Right renal pelvis (tissue), 4 donors: ENCODE data around the gene NTNG1. TPM values are rescaled to one million over a fixed set of nuclear protein-coding genes. Genes with fewer than 3 reads are reported as not detected.
A peak's percentile ranks its signal among the peaks of the same experiment; 100 is the strongest.

Source experiments
- DNase-seq, 4 donors: peaks; one replicate each; pipeline ENCODE4 v3.0.0-alpha.2; 2013; ENCODE audit warnings: low read depth in 4 of 4, low spot score in 3 of 4, missing footprints in 1 of 4
- polyA plus RNA-seq, 4 donors: library from polyadenylated mRNA; unstranded; fragments of 120-200 nt; gene quantifications; one replicate each; pipeline ENCODE4 v1.2.1, GENCODE V29; 2013; ENCODE audit not compliant: insufficient read length in 4 of 4

The NTNG1 gene
- polyA plus RNA-seq, 4 donors = 31.0 to 45.1 (median 36.1) TPM

DNA sequence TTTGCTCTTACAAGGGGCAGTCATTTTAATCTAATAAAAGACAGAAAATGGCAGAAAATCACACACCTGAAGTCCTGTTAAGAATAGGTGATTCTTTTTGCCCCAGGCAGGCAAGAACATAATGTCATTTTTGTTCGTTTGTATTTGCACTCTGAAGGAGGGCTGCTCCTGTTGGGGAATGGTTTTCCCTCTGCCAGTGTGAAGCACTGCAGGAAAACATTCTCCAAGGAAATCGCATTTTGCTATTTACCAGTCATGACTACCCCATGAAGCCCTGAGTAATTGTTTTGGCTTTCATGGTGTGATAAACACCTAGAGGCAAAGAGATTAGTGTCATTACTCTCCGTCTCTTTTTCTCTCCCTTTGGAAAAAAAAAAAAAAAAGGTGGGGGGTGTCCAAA is 345.5 kb downstream of the NTNG1 start:
- DNase-seq = no peak

- DNase-seq = no peak
Measured at GRCh38 chr1:107487506-107487905, 346.7 kb downstream of the NTNG1 start.

GRCh38 chr1:107491582-107491981 is 350.7 kb downstream of the NTNG1 start:
- DNase-seq = no peak

GRCh38 chr1:107493111-107493716 is 352.4 kb downstream of the NTNG1 start:
- DNase-seq = no peak

DNA sequence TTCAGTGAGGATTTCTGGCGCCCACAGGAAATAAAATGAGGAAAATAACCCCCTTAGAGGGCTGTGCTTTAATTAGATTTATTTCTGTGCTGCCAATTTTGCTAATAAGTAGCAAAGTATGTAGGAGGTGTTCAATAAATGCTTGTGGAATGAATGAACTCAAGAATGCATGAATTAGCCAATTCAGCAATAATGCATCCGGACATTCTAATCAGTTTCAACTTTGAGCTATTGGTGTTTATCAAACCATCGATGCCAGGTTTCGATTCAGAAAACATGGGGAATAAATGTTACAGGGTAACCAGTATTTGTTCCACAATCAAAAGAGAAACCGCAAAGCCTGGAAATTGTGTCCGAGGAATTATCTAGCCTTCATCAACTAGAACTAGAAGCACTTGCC is 353.2 kb downstream of the NTNG1 start:
- DNase-seq = no peak

- no peak for DNase-seq
Measured at GRCh38 chr1:107496002-107496401, 355.2 kb downstream of the NTNG1 start.

GRCh38 chr1:107499139-107499744 is 358.4 kb downstream of the NTNG1 start:
- DNase-seq = no peak

GRCh38 chr1:107501081-107501605 is 360.3 kb downstream of the NTNG1 start:
- DNase-seq = no peak

DNA sequence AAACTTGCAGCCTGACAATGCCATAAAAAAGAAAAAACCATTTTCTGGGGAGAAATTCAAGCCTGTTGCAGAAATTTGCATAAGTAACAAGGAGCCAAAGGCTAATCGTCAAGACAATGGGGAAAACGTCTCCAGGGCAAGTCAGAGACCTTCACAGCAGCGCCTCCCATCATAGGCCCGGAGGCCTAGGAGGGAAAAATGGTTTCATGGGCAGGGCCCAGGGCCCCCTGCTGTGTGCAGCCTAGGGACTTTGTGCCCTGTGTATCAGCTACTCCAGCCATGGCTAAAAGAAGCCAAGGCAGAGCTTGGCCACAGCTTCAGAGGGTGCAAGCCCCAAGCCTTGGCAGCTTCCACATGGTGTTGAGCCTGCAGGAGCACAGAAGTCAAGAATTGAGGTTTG is 369.5 kb downstream of the NTNG1 start:
- DNase-seq = no peak

GRCh38 chr1:107512836-107513235 is 372.0 kb downstream of the NTNG1 start:
- DNase-seq = no peak

GRCh38 chr1:107514841-107515240 is 374.0 kb downstream of the NTNG1 start:
- no peak for DNase-seq

DNA sequence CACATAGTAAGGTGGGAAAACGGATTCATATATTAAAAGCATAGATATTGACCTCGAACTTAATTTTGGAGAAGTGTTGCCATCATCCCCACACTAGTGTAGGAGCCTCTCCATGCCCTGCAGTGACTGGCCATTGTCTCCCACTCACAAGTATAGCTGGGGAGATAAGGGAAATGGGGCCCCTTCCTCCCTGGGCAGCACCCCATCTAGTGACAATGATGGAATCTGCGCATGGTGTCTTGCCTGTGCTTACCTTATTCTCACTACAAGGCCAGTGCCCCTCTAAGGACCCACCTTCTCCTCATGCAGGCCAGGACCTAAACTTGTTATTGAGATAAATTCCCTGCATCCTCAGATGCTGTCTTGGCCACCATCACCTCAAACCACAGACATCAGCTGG is 374.9 kb downstream of the NTNG1 start:
- no peak for DNase-seq

- DNase-seq = no peak
Measured at GRCh38 chr1:107523061-107523460, 382.2 kb downstream of the NTNG1 start.

DNA sequence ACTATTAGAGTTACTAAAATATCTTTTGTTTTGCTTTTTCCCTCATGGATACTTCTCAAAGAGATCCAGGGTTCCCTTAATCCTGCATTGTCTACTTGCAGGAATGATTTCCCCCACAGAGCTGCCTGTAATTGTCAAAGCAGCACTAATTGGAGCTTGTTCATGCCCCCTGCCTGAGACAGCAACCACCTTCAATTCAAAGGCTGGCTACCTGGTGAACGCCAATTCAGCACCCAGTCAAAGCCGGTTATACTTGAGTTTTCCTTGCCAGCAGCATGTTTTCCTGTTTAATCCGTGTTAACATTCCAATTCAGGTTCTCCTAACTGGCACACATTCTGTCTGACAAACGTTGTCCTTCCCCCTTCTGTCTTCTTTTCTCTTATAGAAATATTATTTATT is 382.9 kb downstream of the NTNG1 start:
- DNase-seq = no peak

DNA sequence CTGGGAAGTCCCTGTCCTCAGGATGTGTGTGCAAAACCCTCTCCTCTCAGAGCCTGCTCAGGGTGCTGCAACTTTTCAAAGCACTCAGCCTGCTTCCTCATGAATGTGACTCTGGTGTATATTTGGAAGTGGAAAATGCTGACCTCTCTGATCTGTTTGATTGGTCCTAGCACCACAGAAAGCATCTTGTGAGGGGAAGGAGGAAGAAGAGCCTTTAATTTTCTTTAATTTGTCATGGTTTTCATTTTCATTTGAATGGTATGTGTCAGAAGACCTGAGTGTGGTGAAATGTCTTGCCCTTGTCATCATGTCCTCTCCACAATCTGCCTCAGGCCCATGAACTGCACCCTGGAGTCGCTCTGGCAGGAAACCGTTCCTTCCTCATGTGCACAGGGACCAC is 383.5 kb downstream of the NTNG1 start:
- no peak for DNase-seq

DNA sequence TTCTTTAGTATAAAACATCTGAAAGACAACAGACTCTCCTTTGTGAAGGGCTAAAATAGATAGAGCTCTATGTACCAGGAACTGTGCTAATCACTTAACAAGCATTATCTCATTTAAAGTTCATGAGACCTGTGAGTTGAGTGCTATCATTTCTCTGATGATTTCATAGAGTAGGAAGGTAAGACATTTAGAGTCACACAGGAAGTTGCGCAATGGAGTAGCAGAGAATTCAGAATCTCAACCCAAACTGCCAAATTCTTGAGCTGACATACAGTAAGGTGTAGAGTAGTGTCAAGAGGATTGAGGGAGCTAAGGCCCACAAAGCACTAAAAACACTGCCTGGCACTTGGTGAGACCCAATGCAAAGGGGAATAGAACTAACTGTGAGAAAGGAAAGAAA is 384.3 kb downstream of the NTNG1 start:
- DNase-seq = no peak

GRCh38 chr1:107525961-107526360 is 385.1 kb downstream of the NTNG1 start:
- DNase-seq = no peak

GRCh38 chr1:107526524-107527198 is 385.8 kb downstream of the NTNG1 start:
- DNase-seq = no peak

DNA sequence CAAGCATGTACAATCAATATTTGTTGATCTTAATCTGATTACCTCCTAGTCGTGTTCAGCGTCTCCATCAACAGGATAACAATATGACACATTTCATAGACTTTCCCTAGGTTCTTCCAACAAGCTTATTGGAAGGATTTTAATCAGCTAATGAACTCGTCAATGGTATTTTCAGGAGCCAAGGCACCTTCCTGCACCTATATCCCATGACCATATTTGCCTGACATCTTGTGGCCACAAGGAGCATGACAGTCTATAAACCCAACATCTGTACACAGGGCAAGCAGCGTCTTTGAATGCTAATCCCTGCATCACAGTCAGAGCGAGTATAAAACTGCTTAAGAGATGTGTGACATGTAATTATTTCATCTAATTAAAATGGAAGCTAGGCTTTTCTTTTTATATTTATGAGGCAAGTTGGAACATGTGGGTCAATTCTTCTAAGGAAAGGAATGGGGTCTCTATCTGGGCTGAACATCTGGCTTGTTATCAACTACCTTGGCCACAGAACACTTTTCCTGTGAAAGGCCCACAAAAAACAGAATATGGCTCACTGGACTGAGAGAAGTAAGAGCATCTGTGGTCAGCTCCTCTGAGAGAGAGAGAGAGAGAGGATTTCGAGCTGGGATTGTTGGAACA is 388.8 kb downstream of the NTNG1 start:
- peak; percentile 8 to 34 (median 21) for DNase-seq

GRCh38 chr1:107530543-107530942 is 389.7 kb downstream of the NTNG1 start:
- no peak for DNase-seq
